Panc1 (cell line): ENCODE data around the gene ZBTB46.

ENCODE experiments used
- TCF7L2 ChIP-seq: IDR thresholded peaks from 2 replicates; pipeline ENCODE4 v1.6.1; 2011; ENCODE audit warnings: mild to moderate bottlenecking, low read depth, low read length, inconsistent platforms
- TF ChIP-seq, protein P1 (sequence below), 2 experiments: IDR thresholded peaks; 2 replicates each; pipeline ENCODE4 v1.6.1; 2011 to 2012; ENCODE audit warnings: low read depth in 2 of 2, control low read depth in 1 of 2, low read length in 1 of 2, mild to moderate bottlenecking in 1 of 2, moderate library complexity in 1 of 2; ENCODE audit not compliant: insufficient read depth in 1 of 2
- TF ChIP-seq, protein P2 (sequence below): fragments of 450-650 bp; IDR thresholded peaks from 2 replicates; pipeline ENCODE4 v1.5.1; 2017; ENCODE audit warnings: mild to moderate bottlenecking

DNA sequence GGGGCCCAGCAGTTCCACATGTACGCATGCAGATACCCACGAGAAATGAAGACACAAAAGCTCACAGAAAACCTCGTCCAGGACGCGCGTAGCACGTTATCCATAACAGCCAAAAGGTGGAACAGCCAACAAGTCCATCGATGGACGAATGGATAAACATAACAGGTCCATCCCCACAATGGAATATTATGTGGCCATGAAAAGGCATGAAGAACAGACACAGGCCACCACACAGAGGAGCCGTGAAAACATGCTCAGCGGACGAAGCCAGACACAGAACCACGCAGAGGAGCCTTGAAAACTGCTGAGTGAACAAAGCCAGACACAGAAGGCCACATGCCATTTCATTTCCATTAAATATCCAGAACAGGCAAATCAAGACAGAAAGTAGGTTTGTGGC lies 53.5 kb downstream of the ZBTB46 start:
- TF ChIP-seq, protein P1, sequence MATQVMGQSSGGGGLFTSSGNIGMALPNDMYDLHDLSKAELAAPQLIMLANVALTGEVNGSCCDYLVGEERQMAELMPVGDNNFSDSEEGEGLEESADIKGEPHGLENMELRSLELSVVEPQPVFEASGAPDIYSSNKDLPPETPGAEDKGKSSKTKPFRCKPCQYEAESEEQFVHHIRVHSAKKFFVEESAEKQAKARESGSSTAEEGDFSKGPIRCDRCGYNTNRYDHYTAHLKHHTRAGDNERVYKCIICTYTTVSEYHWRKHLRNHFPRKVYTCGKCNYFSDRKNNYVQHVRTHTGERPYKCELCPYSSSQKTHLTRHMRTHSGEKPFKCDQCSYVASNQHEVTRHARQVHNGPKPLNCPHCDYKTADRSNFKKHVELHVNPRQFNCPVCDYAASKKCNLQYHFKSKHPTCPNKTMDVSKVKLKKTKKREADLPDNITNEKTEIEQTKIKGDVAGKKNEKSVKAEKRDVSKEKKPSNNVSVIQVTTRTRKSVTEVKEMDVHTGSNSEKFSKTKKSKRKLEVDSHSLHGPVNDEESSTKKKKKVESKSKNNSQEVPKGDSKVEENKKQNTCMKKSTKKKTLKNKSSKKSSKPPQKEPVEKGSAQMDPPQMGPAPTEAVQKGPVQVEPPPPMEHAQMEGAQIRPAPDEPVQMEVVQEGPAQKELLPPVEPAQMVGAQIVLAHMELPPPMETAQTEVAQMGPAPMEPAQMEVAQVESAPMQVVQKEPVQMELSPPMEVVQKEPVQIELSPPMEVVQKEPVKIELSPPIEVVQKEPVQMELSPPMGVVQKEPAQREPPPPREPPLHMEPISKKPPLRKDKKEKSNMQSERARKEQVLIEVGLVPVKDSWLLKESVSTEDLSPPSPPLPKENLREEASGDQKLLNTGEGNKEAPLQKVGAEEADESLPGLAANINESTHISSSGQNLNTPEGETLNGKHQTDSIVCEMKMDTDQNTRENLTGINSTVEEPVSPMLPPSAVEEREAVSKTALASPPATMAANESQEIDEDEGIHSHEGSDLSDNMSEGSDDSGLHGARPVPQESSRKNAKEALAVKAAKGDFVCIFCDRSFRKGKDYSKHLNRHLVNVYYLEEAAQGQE (IDR thresholded peaks at IDR 0.05; ENCODE audit: insufficient read depth in 1 of 2, low read depth in 2 of 2, low read length in 1 of 2): no peak
- TF ChIP-seq TCF7L2: no peak
- TF ChIP-seq, protein P2, sequence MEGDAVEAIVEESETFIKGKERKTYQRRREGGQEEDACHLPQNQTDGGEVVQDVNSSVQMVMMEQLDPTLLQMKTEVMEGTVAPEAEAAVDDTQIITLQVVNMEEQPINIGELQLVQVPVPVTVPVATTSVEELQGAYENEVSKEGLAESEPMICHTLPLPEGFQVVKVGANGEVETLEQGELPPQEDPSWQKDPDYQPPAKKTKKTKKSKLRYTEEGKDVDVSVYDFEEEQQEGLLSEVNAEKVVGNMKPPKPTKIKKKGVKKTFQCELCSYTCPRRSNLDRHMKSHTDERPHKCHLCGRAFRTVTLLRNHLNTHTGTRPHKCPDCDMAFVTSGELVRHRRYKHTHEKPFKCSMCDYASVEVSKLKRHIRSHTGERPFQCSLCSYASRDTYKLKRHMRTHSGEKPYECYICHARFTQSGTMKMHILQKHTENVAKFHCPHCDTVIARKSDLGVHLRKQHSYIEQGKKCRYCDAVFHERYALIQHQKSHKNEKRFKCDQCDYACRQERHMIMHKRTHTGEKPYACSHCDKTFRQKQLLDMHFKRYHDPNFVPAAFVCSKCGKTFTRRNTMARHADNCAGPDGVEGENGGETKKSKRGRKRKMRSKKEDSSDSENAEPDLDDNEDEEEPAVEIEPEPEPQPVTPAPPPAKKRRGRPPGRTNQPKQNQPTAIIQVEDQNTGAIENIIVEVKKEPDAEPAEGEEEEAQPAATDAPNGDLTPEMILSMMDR: no peak
